ENCODE results near the gene ARPP21. TPM values are rescaled to one million over a fixed set of nuclear protein-coding genes. Genes with fewer than 3 reads are reported as not detected.
"Not testable (repeated sequence)": the region's sequence is repeated elsewhere in the genome, so short reads cannot be mapped to it uniquely, and the experiment has no call there.

ARPP21 gene
- total RNA-seq, 1 donor from 2014 or later = not detected

GRCh38 chr3:35782355-35782754 lies 143.0 kb downstream of the ARPP21 start:
- no peak for ATAC-seq

GRCh38 chr3:35784169-35784568 lies 144.8 kb downstream of the ARPP21 start:
- ATAC-seq = no peak

- ATAC-seq = no peak
These were observed 146.0 kb downstream of the ARPP21 start for GRCh38 chr3:35785234-35785888.

GRCh38 chr3:35787936-35788335 lies 148.6 kb downstream of the ARPP21 start:
- ATAC-seq = no peak

- no peak for ATAC-seq
These were observed 149.9 kb downstream of the ARPP21 start for GRCh38 chr3:35789042-35789831.

- no peak for ATAC-seq
These were observed 151.4 kb downstream of the ARPP21 start for GRCh38 chr3:35790764-35791163.

- ATAC-seq = no peak
These were observed 154.3 kb downstream of the ARPP21 start for GRCh38 chr3:35793667-35794066.

GRCh38 chr3:35800960-35801459 lies 161.7 kb downstream of the ARPP21 start:
- ATAC-seq = no peak

GRCh38 chr3:35814531-35814930 lies 175.2 kb downstream of the ARPP21 start:
- ATAC-seq = no peak

- ATAC-seq = not testable (repeated sequence)
These were observed 176.5 kb downstream of the ARPP21 start for GRCh38 chr3:35815796-35816195.

GRCh38 chr3:35817216-35817615 lies 177.9 kb downstream of the ARPP21 start:
- no peak for ATAC-seq

GRCh38 chr3:35832140-35832571 lies 192.8 kb downstream of the ARPP21 start:
- no peak for ATAC-seq

All from esophagus mucosa (tissue), 1 donor.